Panc1 (cell line): Measurements from ENCODE around the gene SETD6. TPM values are rescaled to one million over a fixed set of nuclear protein-coding genes. Genes with fewer than 3 reads are reported as not detected.

Source experiments
- ATAC-seq: fragments of 200-7000 bp; cut with Tn5 transposase; 2 replicates; pipeline ENCODE4 v1.9.1; 2020; ENCODE audit warnings: mild to moderate bottlenecking, moderate library complexity
- BruUV-seq: library from RNA; stranded (reverse); fragments of 400-500 nt; replicated peaks from 2 replicates; lab custom pipeline; 2021; lab: Mats Ljungman, UMichigan
- CTCF ChIA-PET: fragments of 300-600 bp; sonication (Branson Sonifier 250); formaldehyde crosslinking; loops from one replicate; lab custom pipeline; 2022; ENCODE audit warnings: antibody characterized with exemption; lab: Charles Lee
- POLR2A ChIA-PET: fragments of 300-600 bp; sonication (Branson Sonifier 250); formaldehyde crosslinking; loops from one replicate; lab custom pipeline; 2022; ENCODE audit warnings: antibody characterized with exemption; lab: Charles Lee
- DNase-seq: peaks from one replicate; pipeline ENCODE4 v3.0.0-alpha.2; 2010; ENCODE audit warnings: low read depth, low spot score
- H3K27ac ChIP-seq: 2 replicates; pipeline ENCODE4 v1.5.1; 2011; ENCODE audit warnings: mild to moderate bottlenecking, low read length, inconsistent platforms
- H3K27me3 ChIP-seq: fragments of 200-500 bp; sonication (Bioruptor generic); 2 replicates; pipeline ENCODE4 v1.6.0; 2014; ENCODE audit warnings: low read length, inconsistent platforms; ENCODE audit not compliant: control insufficient read depth, insufficient read depth
- H3K36me3 ChIP-seq: fragments of 200-500 bp; sonication (Bioruptor generic); 2 replicates; pipeline ENCODE4 v1.5.1; 2014; ENCODE audit warnings: inconsistent platforms, mild to moderate bottlenecking, low read length, moderate library complexity; ENCODE audit not compliant: control insufficient read depth, insufficient read depth
- H3K4me1 ChIP-seq: 2 replicates; pipeline ENCODE4 v1.5.1; 2011; ENCODE audit warnings: inconsistent platforms, mild to moderate bottlenecking, low read length, moderate library complexity; ENCODE audit not compliant: control insufficient read depth, insufficient read depth
- H3K4me3 ChIP-seq, 2 experiments: 2 replicates each; pipeline ENCODE4 v1.5.1; 2011 to 2012; ENCODE audit warnings: low read depth in 2 of 2, low read length in 2 of 2, mild to moderate bottlenecking in 2 of 2, inconsistent platforms in 1 of 2, moderate library complexity in 1 of 2
- H3K9me3 ChIP-seq: fragments of 200-500 bp; sonication (Bioruptor generic); 2 replicates; pipeline ENCODE4 v1.5.1; 2014; ENCODE audit warnings: low read depth, mild to moderate bottlenecking, inconsistent platforms, low read length, moderate library complexity; ENCODE audit not compliant: control insufficient read depth, insufficient read depth
- POLR2AphosphoS5 ChIP-seq: IDR thresholded peaks from 2 replicates; pipeline ENCODE4 v1.6.1; 2012; ENCODE audit warnings: mild to moderate bottlenecking, low read depth, low read length, moderate library complexity
- REST ChIP-seq, 2 experiments: IDR thresholded peaks; 2 replicates each; pipeline ENCODE4 v1.6.1; 2011 to 2012; ENCODE audit warnings: low read depth in 2 of 2, control low read depth in 1 of 2, low read length in 1 of 2, mild to moderate bottlenecking in 1 of 2, moderate library complexity in 1 of 2; ENCODE audit not compliant: insufficient read depth in 1 of 2
- SIN3A ChIP-seq: IDR thresholded peaks from 2 replicates; pipeline ENCODE4 v1.6.1; 2012; ENCODE audit warnings: low read depth, mild to moderate bottlenecking, low read length, moderate library complexity, borderline replicate concordance; ENCODE audit not compliant: insufficient read depth
- TCF7L2 ChIP-seq: IDR thresholded peaks from 2 replicates; pipeline ENCODE4 v1.6.1; 2011; ENCODE audit warnings: mild to moderate bottlenecking, low read depth, low read length, inconsistent platforms
- in situ Hi-C: cut with HindIII; loops from 2 replicates; pipeline ENCODE4 v1.10.0; 2016; ENCODE audit warnings: low sequenced_read_pairs, low pct_unique_long_range_greater_than_20kb
- intact Hi-C: fragments of 100-400 bp; cut with micrococcal nuclease; formaldehyde crosslinking; loops from one replicate; pipeline ENCODE4 v1.10.0; 2022; ENCODE audit not compliant: unreplicated experiment
- total RNA-seq: library from RNA; stranded (reverse); gene quantifications from one replicate; pipeline ENCODE4 v1.2.1, GENCODE V29; 2021; ENCODE audit not compliant: unreplicated experiment
- TF ChIP-seq, protein P1 (sequence below): fragments of 450-650 bp; IDR thresholded peaks from 2 replicates; pipeline ENCODE4 v1.5.1; 2017; ENCODE audit warnings: mild to moderate bottlenecking

Gene SETD6
- total RNA-seq, 1 experiment from 2014 or later: 28.3 TPM

DNA sequence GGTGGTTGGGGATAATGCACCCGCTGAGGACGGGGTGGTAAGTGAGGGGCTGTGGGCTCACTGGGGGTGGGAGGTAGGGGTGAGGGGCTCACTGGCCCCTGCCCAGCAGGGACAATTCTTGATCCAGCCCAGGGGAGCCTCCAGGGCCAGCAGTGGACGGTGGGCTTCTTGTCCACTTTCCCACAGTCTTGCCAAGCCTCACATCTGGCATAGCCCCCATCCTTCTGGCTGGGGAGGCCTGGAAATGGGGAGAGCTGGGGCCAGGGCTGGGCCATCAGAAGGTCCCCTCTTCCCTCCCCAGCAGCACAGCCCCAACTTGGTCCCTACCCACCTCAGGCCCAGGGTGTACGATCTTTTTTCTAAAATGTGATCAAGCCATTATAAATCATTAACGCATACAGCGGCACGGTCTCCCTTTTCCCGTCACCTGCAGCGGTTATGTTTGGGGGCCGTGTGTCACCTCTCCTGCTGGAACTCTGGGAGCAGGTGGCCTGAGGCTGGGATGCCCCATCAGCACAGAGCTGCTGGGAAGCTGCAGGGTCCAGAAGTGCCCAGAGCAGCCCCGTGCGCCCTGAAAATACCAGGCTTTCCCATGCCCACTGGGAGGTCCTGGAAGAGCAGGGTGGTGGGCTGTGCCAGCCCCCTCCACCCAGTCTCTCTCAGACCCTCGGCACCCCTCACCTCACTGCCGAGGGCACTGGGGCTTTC, 7.2 kb upstream of the SETD6 start:
- no TSS peak for BruUV-seq
- no peaks in the 10 kb centered on the region for H3K4me1 ChIP-seq
- no peak overlapping the region for H3K4me3 ChIP-seq
- ChIA-PET CTCF (no interaction called here), POLR2A (no interaction called here)
- H3K9me3 ChIP-seq: no peaks in the 10 kb centered on the region
- no peak for DNase-seq
- intact Hi-C loops (no loop called here), in situ Hi-C loops (no loop called here)
- no peaks in the 10 kb centered on the region for H3K27me3 ChIP-seq
- ATAC-seq: no peak
- no peak overlapping the region for H3K27ac ChIP-seq
- H3K36me3 ChIP-seq: no peaks in the 10 kb centered on the region
- TF ChIP-seq TCF7L2 (no peak), SIN3A (no peak)

- no peak for TF ChIP-seq REST (IDR thresholded peaks at IDR 0.05; ENCODE audit: insufficient read depth in 1 of 2, low read depth in 2 of 2, low read length in 1 of 2)
- no peak for TF ChIP-seq SIN3A
- TF ChIP-seq TCF7L2: no peak
- TF ChIP-seq, protein P1, sequence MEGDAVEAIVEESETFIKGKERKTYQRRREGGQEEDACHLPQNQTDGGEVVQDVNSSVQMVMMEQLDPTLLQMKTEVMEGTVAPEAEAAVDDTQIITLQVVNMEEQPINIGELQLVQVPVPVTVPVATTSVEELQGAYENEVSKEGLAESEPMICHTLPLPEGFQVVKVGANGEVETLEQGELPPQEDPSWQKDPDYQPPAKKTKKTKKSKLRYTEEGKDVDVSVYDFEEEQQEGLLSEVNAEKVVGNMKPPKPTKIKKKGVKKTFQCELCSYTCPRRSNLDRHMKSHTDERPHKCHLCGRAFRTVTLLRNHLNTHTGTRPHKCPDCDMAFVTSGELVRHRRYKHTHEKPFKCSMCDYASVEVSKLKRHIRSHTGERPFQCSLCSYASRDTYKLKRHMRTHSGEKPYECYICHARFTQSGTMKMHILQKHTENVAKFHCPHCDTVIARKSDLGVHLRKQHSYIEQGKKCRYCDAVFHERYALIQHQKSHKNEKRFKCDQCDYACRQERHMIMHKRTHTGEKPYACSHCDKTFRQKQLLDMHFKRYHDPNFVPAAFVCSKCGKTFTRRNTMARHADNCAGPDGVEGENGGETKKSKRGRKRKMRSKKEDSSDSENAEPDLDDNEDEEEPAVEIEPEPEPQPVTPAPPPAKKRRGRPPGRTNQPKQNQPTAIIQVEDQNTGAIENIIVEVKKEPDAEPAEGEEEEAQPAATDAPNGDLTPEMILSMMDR: no peak
- no peak for TF ChIP-seq POLR2AphosphoS5
- ATAC-seq: no peak
- no peak overlapping the region for H3K4me3 ChIP-seq
- POLR2A ChIA-PET: no interaction called here
- in situ Hi-C loops: no loop called here
- H3K9me3 ChIP-seq: no peaks in the 10 kb centered on the region
- no peaks in the 10 kb centered on the region for H3K4me1 ChIP-seq
- CTCF ChIA-PET: no interaction called here
- no peak for DNase-seq
- no peak overlapping the region for H3K27ac ChIP-seq
- no peaks in the 10 kb centered on the region for H3K36me3 ChIP-seq
- no TSS peak for BruUV-seq
- H3K27me3 ChIP-seq: no peaks in the 10 kb centered on the region
- intact Hi-C loops: no loop called here
Measured at GRCh38 chr16:58508671-58509251, 6.6 kb upstream of the SETD6 start.
